Brain microvascular endothelial cell (primary cell): Measurements from ENCODE around the gene CHST11.

ENCODE experiments used
- DNase-seq: peaks from one replicate; pipeline ENCODE4 v3.0.0-alpha.2; 2020
- H3K27ac ChIP-seq: fragments of 250-450 bp; sonication (Bioruptor Pico); 2 replicates; pipeline ENCODE4 v1.5.1; 2020; ENCODE audit warnings: mild to moderate bottlenecking, moderate library complexity
- H3K27me3 ChIP-seq: fragments of 250-450 bp; sonication (Bioruptor Pico); replicated peaks from 2 replicates; pipeline ENCODE4 v1.5.1; 2020; ENCODE audit warnings: mild to moderate bottlenecking
- H3K36me3 ChIP-seq: fragments of 250-450 bp; sonication (Bioruptor Pico); replicated peaks from 2 replicates; pipeline ENCODE4 v1.5.1; 2020; ENCODE audit warnings: mild to moderate bottlenecking
- H3K4me3 ChIP-seq: 2 replicates; pipeline ENCODE4 v1.5.1; 2011; ENCODE audit warnings: low read depth, mild to moderate bottlenecking, control low read depth, low read length, moderate library complexity
- CTCF ChIP-seq: IDR thresholded peaks from 2 replicates; pipeline ENCODE4 v1.5.1; 2011; ENCODE audit warnings: low read depth, mild to moderate bottlenecking, moderate library complexity, low read length, control low read depth, inconsistent platforms; ENCODE audit errors: missing control alignments
- in situ Hi-C: cut with HindIII; loops from 2 replicates; pipeline ENCODE4 v1.10.0; 2017; ENCODE audit warnings: low sequenced_read_pairs, low pct_ligation_motif_present

Gene CHST11

GRCh38 chr12:104575442-104576186 lies 118.9 kb downstream of the CHST11 start:
- H3K27me3 ChIP-seq = no peaks in the 10 kb centered on the region
- no peak overlapping the region for H3K27ac ChIP-seq
- H3K4me3 ChIP-seq = no peak overlapping the region
- H3K36me3 ChIP-seq = no peaks in the 10 kb centered on the region
- no peak for TF ChIP-seq CTCF
- in situ Hi-C loops = no loop called here
- no peak for DNase-seq

GRCh38 chr12:104576187-104576778 lies 119.5 kb downstream of the CHST11 start:
- no peak for DNase-seq
- in situ Hi-C loops = no loop called here
- Histone ChIP-seq H3K4me3 (no peak overlapping the region), H3K27me3 (no peaks in the 10 kb centered on the region), H3K27ac (peak overlapping the region; percentile 97), H3K36me3 (no peaks in the 10 kb centered on the region)
- no peak for TF ChIP-seq CTCF

GRCh38 chr12:104576980-104577580 lies 120.3 kb downstream of the CHST11 start:
- Histone ChIP-seq H3K27me3 (no peaks in the 10 kb centered on the region), H3K36me3 (no peaks in the 10 kb centered on the region), H3K4me3 (no peak overlapping the region), H3K27ac (peak overlapping the region; percentile 97)
- no peak for TF ChIP-seq CTCF
- DNase-seq = no peak
- in situ Hi-C loops = no loop called here

- H3K27me3 ChIP-seq = no peaks in the 10 kb centered on the region
- H3K27ac ChIP-seq = peak overlapping the region; percentile 97
- in situ Hi-C loops = no loop called here
- DNase-seq = peak; percentile 90
- no peaks in the 10 kb centered on the region for H3K36me3 ChIP-seq
- no peak overlapping the region for H3K4me3 ChIP-seq
- no peak for TF ChIP-seq CTCF
These were observed 120.8 kb downstream of the CHST11 start for GRCh38 chr12:104577581-104577981.

- H3K4me3 ChIP-seq = no peak overlapping the region
- peak; percentile 96 for DNase-seq
- in situ Hi-C loops = no loop called here
- peak overlapping the region; percentile 97 for H3K27ac ChIP-seq
- TF ChIP-seq CTCF = no peak
- no peaks in the 10 kb centered on the region for H3K36me3 ChIP-seq
- H3K27me3 ChIP-seq = no peaks in the 10 kb centered on the region
These were observed 121.7 kb downstream of the CHST11 start for GRCh38 chr12:104578453-104578852.
